HG02885 (cell line): Measurements from ENCODE around the gene EDC3.
"Not testable (repeated sequence)": the region's sequence is repeated elsewhere in the genome, so short reads cannot be mapped to it uniquely, and the experiment has no call there.

Experiments used
- ATAC-seq: cut with Tn5 transposase; IDR thresholded peaks from one replicate; pipeline ENCODE4 v1.9.1; 2021; ENCODE audit warnings: mild to moderate bottlenecking; ENCODE audit not compliant: unreplicated experiment, poor library complexity

EDC3 gene

GRCh38 chr15:74695597-74696397, at the start of gene EDC3:
EDC3 (minus strand) TSS chr15:74696024; CDS start chr15:74675124, 20,900 bp downstream.
- peak; percentile 93 for ATAC-seq

- ATAC-seq: no peak
Observed at GRCh38 chr15:74742422-74742821, 46.6 kb upstream of the EDC3 start.

GRCh38 chr15:74738239-74738638, 42.4 kb upstream of the EDC3 start:
- not testable (repeated sequence) for ATAC-seq

- no peak for ATAC-seq
Observed at GRCh38 chr15:74735305-74735704, 39.5 kb upstream of the EDC3 start.

- no peak for ATAC-seq
Observed at GRCh38 chr15:74733269-74733668, 37.4 kb upstream of the EDC3 start.

GRCh38 chr15:74732846-74733245, 37.0 kb upstream of the EDC3 start:
- ATAC-seq: no peak

GRCh38 chr15:74730619-74731316, 34.9 kb upstream of the EDC3 start:
- no peak for ATAC-seq

GRCh38 chr15:74729372-74729771, 33.5 kb upstream of the EDC3 start:
- not testable (repeated sequence) for ATAC-seq

GRCh38 chr15:74728699-74729098, 32.9 kb upstream of the EDC3 start:
- ATAC-seq: not testable (repeated sequence)

- ATAC-seq: no peak
Observed at GRCh38 chr15:74727727-74728126, 31.9 kb upstream of the EDC3 start.

- no peak for ATAC-seq
Observed at GRCh38 chr15:74726774-74727164, 30.9 kb upstream of the EDC3 start.

- ATAC-seq: no peak
Observed at GRCh38 chr15:74725845-74726773, 30.3 kb upstream of the EDC3 start.

GRCh38 chr15:74725225-74725774, 29.5 kb upstream of the EDC3 start, which contains the start of gene CYP1A1:
CYP1A1 (minus strand) TSS chr15:74725528; CDS start chr15:74723097, 2,431 bp downstream.
- ATAC-seq: no peak

GRCh38 chr15:74724570-74725224, 28.9 kb upstream of the EDC3 start:
- no peak for ATAC-seq

GRCh38 chr15:74723754-74724334, 28.0 kb upstream of the EDC3 start:
- ATAC-seq: no peak

- no peak for ATAC-seq
Observed at GRCh38 chr15:74723187-74723586, 27.4 kb upstream of the EDC3 start.

- ATAC-seq: no peak
Observed at GRCh38 chr15:74722591-74722990, 26.8 kb upstream of the EDC3 start.

- no peak for ATAC-seq
Observed at GRCh38 chr15:74716651-74717050, 20.8 kb upstream of the EDC3 start.

GRCh38 chr15:74712311-74712710, 16.5 kb upstream of the EDC3 start:
- no peak for ATAC-seq
